ENCODE measurements around the gene TGDS. TPM values are rescaled to one million over a fixed set of nuclear protein-coding genes. Genes with fewer than 3 reads are reported as not detected.
A peak's percentile ranks its signal among the peaks of the same experiment; 100 is the strongest.

The TGDS gene
- total RNA-seq, 1 experiment from 2014 or later, result 9.0 TPM

DNA sequence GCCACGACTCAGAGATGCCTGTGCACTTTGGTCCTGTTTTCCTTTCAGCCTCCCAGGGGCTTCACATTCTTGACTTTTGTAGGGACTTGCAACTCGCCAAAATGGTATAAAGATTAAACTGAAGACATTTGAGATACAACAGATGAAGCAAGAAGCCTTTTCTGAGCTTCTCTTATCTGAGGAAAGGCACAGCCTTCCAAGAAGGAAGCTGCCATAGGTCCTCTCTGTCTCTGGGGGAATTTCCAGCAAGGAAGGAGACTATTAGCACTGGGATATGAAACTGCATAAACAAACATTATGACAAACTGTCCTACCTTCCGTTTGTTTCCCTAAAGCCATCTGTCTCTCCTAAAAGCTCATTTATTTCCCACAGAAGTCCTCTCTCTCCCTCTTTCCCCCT is 39.3 kb downstream of the TGDS start:
- CTCF ChIA-PET, result no interaction called here
- no peak overlapping the region for H3K27ac ChIP-seq (ENCODE audit: low read length)
- POLR2A ChIA-PET (ENCODE audit: unreplicated experiment), result interaction anchor here (0.5 kb wide), 1 partner anchor 32 kb away, joined by 13 read pairs; no protein-coding TSS in a partner anchor
- no peak overlapping the region for H3K4me2 ChIP-seq (ENCODE audit: low read length)
- ATAC-seq (peak; percentile 43), DNase-seq (no peak)
- H3K9me3 ChIP-seq (ENCODE audit: low read length), result no peaks in the 10 kb centered on the region
- intact Hi-C loops (cut with micrococcal nuclease), result no loop called here
- no peaks in the 10 kb centered on the region for H3K27me3 ChIP-seq (ENCODE audit: low read length)
- no peaks in the 10 kb centered on the region for H4K20me1 ChIP-seq (ENCODE audit: low read length)
- H3K4me1 ChIP-seq (ENCODE audit: insufficient read depth, low read length), result peaks cover 5% of the 10 kb centered on the region; the same call in 1 of the 2 replicates
- no peaks in the 10 kb centered on the region for H3K9me2 ChIP-seq (replicated peaks; ENCODE audit: low read length)
- TF ChIP-seq EZH2phosphoT487 (IDR thresholded peaks at IDR 0.05; ENCODE audit: borderline replicate concordance, low read length), result no peak
- no peak for TF ChIP-seq EZH2 (IDR thresholded peaks at IDR 0.05; ENCODE audit: low read length, unreplicated experiment)
- TF ChIP-seq, protein P1, sequence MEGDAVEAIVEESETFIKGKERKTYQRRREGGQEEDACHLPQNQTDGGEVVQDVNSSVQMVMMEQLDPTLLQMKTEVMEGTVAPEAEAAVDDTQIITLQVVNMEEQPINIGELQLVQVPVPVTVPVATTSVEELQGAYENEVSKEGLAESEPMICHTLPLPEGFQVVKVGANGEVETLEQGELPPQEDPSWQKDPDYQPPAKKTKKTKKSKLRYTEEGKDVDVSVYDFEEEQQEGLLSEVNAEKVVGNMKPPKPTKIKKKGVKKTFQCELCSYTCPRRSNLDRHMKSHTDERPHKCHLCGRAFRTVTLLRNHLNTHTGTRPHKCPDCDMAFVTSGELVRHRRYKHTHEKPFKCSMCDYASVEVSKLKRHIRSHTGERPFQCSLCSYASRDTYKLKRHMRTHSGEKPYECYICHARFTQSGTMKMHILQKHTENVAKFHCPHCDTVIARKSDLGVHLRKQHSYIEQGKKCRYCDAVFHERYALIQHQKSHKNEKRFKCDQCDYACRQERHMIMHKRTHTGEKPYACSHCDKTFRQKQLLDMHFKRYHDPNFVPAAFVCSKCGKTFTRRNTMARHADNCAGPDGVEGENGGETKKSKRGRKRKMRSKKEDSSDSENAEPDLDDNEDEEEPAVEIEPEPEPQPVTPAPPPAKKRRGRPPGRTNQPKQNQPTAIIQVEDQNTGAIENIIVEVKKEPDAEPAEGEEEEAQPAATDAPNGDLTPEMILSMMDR (conservative IDR thresholded peaks at IDR 0.05; ENCODE audit: low read depth, low read length), result no peak
- no peak overlapping the region for H3K4me3 ChIP-seq (ENCODE audit: low read length)
- no peak overlapping the region for H3K9ac ChIP-seq (ENCODE audit: low read length)
- BruUV-seq (replicated peaks), result no TSS peak
- no peaks in the 10 kb centered on the region for H3F3A ChIP-seq (ENCODE audit: low read length, unreplicated experiment)
- H3K36me3 ChIP-seq (ENCODE audit: low read depth, low read length), result no peaks in the 10 kb centered on the region
- H2AFZ ChIP-seq (ENCODE audit: low read length), result no peak overlapping the region
- no peaks in the 10 kb centered on the region for H3K79me2 ChIP-seq (ENCODE audit: low read length)

GRCh38 chr13:94556041-94556440 is 39.9 kb downstream of the TGDS start:
- H3K79me2 ChIP-seq (ENCODE audit: low read length), result no peaks in the 10 kb centered on the region
- H3K9me2 ChIP-seq (replicated peaks; ENCODE audit: low read length), result no peaks in the 10 kb centered on the region
- H2AFZ ChIP-seq (ENCODE audit: low read length), result no peak overlapping the region
- BruUV-seq (replicated peaks), result no TSS peak
- ChIA-PET POLR2A (ENCODE audit: unreplicated experiment) (interaction anchor here (0.5 kb wide), 1 partner anchor 32 kb away, joined by 13 read pairs; no protein-coding TSS in a partner anchor), CTCF (no interaction called here)
- DNase-seq (no peak), ATAC-seq (no peak)
- no peak overlapping the region for H3K4me3 ChIP-seq (ENCODE audit: low read length)
- no peaks in the 10 kb centered on the region for H3K36me3 ChIP-seq (ENCODE audit: low read depth, low read length)
- H3K27ac ChIP-seq (ENCODE audit: low read length), result no peak overlapping the region
- H3K9ac ChIP-seq (ENCODE audit: low read length), result no peak overlapping the region
- no peak for TF ChIP-seq EZH2phosphoT487 (IDR thresholded peaks at IDR 0.05; ENCODE audit: borderline replicate concordance, low read length)
- TF ChIP-seq EZH2 (IDR thresholded peaks at IDR 0.05; ENCODE audit: low read length, unreplicated experiment), result no peak
- TF ChIP-seq, protein P1 (conservative IDR thresholded peaks at IDR 0.05; ENCODE audit: low read depth, low read length), result no peak
- H3F3A ChIP-seq (ENCODE audit: low read length, unreplicated experiment), result no peaks in the 10 kb centered on the region
- no peak overlapping the region for H3K4me2 ChIP-seq (ENCODE audit: low read length)
- intact Hi-C loops (cut with micrococcal nuclease), result no loop called here
- no peaks in the 10 kb centered on the region for H3K9me3 ChIP-seq (ENCODE audit: low read length)
- H3K4me1 ChIP-seq (ENCODE audit: insufficient read depth, low read length), result peaks cover 5% of the 10 kb centered on the region; the same call in 1 of the 2 replicates
- no peaks in the 10 kb centered on the region for H4K20me1 ChIP-seq (ENCODE audit: low read length)
- no peaks in the 10 kb centered on the region for H3K27me3 ChIP-seq (ENCODE audit: low read length)

- ChIA-PET POLR2A (ENCODE audit: unreplicated experiment) (no interaction called here), CTCF (no interaction called here)
- H3K27me3 ChIP-seq (ENCODE audit: low read length), result no peaks in the 10 kb centered on the region
- H4K20me1 ChIP-seq (ENCODE audit: low read length), result no peaks in the 10 kb centered on the region
- ATAC-seq, result no peak
- no peak overlapping the region for H3K4me2 ChIP-seq (ENCODE audit: low read length)
- no peak overlapping the region for H3K9ac ChIP-seq (ENCODE audit: low read length)
- DNase-seq, result no peak
- TF ChIP-seq EZH2 (IDR thresholded peaks at IDR 0.05; ENCODE audit: low read length, unreplicated experiment), result no peak
- TF ChIP-seq EZH2phosphoT487 (IDR thresholded peaks at IDR 0.05; ENCODE audit: borderline replicate concordance, low read length), result no peak
- TF ChIP-seq, protein P1 (conservative IDR thresholded peaks at IDR 0.05; ENCODE audit: low read depth, low read length), result no peak
- no peaks in the 10 kb centered on the region for H3K79me2 ChIP-seq (ENCODE audit: low read length)
- H2AFZ ChIP-seq (ENCODE audit: low read length), result no peak overlapping the region
- H3K27ac ChIP-seq (ENCODE audit: low read length), result no peak overlapping the region
- no TSS peak for BruUV-seq (replicated peaks)
- intact Hi-C loops (cut with micrococcal nuclease), result no loop called here
- H3K9me2 ChIP-seq (replicated peaks; ENCODE audit: low read length), result no peaks in the 10 kb centered on the region
- H3K36me3 ChIP-seq (ENCODE audit: low read depth, low read length), result no peaks in the 10 kb centered on the region
- no peaks in the 10 kb centered on the region; the same call in 1 of the 2 replicates for H3K4me1 ChIP-seq (ENCODE audit: insufficient read depth, low read length)
- no peak overlapping the region for H3K4me3 ChIP-seq (ENCODE audit: low read length)
- no peaks in the 10 kb centered on the region for H3F3A ChIP-seq (ENCODE audit: low read length, unreplicated experiment)
- H3K9me3 ChIP-seq (ENCODE audit: low read length), result no peaks in the 10 kb centered on the region
These were observed 42.2 kb downstream of the TGDS start for GRCh38 chr13:94553766-94554165.

Data from PC-3 (cell line).